Kidney tubule cell (primary cell): ENCODE data around the gene ADAMTSL3.
"Not testable (repeated sequence)": the region's sequence is repeated elsewhere in the genome, so short reads cannot be mapped to it uniquely, and the experiment has no call there.

Experiments used
- DNase-seq: peaks from one replicate; pipeline ENCODE4 v3.0.0-alpha.2; 2018; ENCODE audit warnings: low spot score

The ADAMTSL3 gene

DNA sequence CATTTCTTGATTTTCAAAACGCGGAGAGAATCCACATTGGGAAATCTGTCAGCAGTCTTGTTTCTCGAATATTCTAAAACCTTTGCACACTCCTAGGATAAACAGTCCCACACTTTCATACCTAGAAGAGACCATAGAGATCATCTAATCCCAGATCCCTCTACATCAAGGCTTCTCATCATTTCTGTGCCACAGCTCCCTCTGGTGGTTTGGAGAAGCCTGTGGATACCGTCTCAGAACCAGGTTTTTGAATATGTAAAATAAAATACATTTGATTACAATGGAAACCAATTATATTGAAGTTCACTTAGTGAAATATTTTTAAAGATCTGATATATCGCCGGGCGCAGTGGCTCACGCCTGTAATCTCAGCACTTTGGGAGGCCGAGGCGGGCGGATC, 369.7 kb downstream of the ADAMTSL3 start:
- peak; percentile 24 for DNase-seq

- DNase-seq = peak; percentile 22
Observed at GRCh38 chr15:84033793-84034553, 380.1 kb downstream of the ADAMTSL3 start.

DNA sequence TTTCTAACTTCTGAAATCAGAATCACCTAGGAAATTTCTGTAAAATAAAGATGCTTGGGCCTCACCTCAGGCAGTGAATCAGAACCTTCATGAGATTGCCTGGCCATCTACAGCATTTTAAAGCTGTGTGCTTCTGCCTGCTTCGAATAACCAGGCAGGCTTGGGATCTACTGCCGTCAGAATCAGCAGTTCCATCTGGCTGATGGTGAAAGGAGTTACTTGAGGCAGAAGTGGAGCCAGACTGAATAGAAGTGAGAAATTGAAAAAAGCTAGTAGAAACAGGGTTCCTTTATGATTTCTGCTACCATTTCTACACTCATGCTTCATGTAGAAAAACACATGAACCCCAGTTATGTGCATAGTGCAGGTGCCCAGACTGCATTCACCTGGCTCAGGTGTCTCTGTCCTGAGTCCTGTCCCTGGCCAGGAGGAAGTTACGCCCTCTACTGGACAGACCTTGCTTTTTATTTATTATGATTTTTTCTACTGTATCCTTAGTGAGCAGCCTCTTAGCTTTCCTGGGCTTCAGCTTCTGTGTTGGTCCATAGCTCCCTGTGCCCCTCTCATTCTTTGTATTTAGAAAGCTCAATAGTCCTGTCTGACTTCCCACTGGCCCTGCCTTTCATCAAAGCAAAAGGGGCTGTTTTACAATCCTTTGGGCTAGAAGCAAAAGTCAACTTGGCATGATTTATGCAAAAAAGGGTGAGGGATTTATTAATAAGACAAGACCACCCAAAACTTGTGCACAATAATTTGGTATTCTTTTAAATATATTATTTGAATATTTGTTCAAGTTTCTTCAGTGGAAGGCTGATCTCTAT, 380.9 kb downstream of the ADAMTSL3 start:
- peak; percentile 32 for DNase-seq

DNA sequence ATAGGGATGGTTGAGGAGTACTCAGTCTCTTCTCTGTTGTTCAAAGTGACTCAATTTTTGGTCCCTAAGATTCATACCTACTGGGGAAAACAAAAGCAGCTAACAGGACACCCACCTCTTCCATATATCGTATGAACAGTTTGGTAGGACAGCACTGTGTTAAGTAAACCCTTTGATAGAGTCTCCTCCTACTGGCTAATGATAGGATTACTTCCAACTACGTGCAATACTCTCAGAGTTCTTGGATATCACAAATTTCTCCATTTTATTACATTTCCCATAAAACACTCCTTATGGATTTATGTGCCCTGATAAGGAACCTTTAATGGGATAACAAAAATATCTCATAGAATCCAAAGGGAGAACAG, 381.5 kb downstream of the ADAMTSL3 start:
- DNase-seq = peak; percentile 43

DNA sequence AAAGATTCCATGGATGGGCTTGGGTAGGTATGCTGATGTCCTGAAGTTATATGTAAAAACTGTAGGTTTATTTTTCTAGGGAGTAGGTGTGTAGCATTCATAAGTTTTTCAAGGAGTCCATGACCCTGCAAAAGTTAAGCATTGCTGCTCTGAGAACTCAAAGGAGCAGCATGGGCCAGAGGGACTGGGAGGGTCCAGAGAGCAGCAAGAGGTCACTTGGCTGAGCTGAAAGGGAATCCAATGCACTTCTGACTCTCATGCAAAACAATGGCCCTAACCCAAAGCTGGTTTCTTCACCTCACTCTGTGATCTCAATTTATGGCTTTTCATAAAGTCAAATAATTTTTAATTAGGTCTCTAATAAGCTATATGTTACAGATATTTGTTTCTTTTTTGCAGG, 383.4 kb downstream of the ADAMTSL3 start:
- no peak for DNase-seq

DNA sequence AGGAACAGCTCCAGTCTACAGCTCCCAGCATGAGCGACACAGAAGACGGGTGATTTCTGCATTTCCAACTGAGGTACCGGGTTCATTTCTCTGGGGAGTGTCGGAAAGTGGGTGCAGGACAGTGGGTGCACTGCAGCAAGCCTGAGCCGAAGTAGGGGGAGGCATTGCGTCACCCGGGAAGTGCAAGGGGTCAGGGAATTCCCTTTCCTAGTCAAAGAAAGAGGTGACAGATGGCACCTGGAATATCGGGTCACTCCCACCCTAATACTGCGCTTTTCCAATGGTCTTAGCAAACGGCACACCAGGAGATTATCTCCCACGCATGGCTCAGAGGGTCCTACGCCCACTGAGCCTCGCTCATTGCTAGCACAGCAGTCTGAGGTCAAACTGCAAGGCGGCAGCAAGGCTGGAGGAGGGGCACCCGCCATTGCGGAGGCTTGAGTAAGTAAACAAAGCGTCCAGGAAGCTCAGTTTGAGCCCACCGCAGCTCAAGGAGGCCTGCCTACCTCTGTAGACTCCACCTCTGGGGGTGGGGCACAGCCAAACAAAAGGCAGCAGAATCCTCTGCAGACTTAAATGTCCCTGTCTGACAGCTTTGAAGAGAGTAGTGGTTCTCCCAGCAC, 388.6 kb downstream of the ADAMTSL3 start:
- DNase-seq = not testable (repeated sequence)

DNA sequence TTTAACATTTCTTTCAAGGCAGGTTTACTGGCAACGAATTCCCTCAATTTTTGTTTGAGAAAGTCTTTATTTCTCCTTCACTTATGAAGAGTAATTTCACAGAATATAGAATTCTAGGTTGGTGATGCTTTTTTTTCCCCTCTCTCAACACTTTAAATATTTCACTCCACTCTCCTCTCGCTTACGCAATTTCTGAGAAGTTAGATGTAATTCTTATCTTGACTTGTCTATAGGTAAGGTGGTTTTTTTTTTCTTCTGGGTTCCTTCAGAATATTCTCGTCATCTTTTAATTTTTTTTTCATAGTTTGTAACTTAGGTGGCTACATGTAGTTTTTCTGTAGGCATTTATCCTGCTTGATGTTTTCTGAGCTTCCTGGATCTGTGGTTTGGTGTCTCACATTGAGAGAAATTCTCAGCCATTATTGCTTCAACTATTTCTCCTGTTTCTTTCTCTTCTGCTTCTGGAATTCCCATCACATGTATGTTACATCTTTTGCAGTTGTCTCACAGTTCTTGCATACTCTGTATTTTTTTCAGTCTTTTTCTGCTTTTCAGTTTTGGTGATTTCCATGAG, 392.2 kb downstream of the ADAMTSL3 start:
- DNase-seq = no peak

DNA sequence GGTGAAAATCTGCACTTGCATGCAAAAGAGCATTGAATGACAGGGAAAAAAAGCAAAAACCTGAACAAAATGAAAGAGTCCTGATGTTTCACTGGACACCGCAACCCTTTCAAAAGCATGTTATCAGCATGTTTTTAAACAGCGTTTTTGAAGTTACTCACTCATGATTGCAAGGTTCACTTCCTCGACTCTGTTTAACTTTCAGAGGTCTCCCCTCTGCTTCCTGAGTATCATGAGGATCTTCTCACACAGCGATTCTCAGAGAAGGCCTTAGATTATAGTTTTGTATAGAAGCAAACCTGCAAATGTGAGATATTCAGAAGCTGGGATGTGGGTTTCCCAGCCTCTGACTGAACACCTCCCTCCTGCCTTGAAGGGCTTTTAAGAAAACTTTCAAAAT, 395.6 kb downstream of the ADAMTSL3 start:
- not testable (repeated sequence) for DNase-seq

DNA sequence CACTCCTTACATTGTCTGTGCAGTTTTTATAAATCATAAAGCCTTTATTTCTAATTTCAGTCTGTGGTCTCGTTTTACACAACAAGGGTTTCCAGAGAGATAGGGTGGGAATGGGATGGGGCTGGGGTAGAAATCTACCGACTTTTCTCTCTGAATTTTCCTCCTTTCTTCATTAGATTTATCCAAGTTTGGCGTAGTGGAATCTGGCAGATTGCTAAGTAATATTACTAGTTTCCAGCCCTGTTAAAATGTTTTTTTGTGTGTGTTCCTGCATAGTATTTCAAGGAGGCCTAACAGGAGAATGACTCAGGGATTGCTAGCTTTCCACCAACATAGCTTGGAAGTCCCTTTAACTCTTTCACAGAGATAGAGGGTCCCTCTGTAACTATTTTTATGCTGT, 396.2 kb downstream of the ADAMTSL3 start:
- no peak for DNase-seq

- not testable (repeated sequence) for DNase-seq
Observed at GRCh38 chr15:84051146-84051545, 397.2 kb downstream of the ADAMTSL3 start.

GRCh38 chr15:84054544-84054943, 400.6 kb downstream of the ADAMTSL3 start:
- not testable (repeated sequence) for DNase-seq

GRCh38 chr15:84057714-84058331, 403.9 kb downstream of the ADAMTSL3 start:
- no peak for DNase-seq

- DNase-seq = not testable (repeated sequence)
Observed at GRCh38 chr15:84063674-84064073, 409.8 kb downstream of the ADAMTSL3 start.

GRCh38 chr15:84068674-84069073, 414.8 kb downstream of the ADAMTSL3 start:
- DNase-seq = peak; percentile 34

DNA sequence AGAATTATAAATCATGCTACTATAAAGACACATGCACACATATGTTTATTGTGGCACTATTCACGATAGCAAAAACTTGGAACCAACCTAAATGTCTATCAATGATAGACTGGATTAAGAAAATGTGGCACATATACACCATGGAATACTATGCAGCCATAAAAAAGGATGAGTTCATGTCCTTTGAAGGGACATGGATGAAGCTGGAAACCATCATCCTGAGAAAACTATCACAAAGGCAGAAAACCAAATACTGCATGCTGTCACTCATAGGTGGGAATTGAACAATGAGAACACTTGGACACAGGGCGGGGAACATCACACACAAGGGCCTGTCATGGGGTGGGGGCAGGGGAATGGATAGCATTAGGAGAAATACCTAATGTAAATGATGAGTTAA, 424.1 kb downstream of the ADAMTSL3 start:
- not testable (repeated sequence) for DNase-seq

DNA sequence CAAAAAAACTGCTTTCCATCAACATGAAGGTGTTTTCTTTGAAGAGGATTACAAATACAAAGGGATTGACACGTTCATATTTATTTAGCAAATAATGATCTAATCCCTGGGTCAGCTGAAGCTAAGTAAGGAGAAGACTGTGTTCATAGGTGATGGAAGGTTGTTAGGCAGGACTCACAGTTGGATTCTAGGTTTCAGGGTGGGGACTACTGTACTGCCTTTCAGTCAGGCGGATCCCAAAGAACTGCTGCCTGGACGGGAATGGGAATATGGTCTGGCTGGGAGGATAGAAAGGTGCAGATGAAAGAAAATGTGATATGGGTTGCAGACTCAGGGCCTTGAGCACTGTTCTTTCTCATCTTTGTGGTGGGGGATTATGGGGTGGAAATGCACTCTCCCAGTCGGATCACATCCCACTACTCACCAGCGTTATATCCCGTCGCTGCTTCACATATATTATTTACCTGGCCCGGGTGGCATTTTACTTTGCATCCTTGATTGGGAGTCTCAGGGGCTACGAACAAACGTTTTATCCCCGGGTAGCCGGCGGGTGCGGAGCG, 425.5 kb downstream of the ADAMTSL3 start:
- not testable (repeated sequence) for DNase-seq

DNA sequence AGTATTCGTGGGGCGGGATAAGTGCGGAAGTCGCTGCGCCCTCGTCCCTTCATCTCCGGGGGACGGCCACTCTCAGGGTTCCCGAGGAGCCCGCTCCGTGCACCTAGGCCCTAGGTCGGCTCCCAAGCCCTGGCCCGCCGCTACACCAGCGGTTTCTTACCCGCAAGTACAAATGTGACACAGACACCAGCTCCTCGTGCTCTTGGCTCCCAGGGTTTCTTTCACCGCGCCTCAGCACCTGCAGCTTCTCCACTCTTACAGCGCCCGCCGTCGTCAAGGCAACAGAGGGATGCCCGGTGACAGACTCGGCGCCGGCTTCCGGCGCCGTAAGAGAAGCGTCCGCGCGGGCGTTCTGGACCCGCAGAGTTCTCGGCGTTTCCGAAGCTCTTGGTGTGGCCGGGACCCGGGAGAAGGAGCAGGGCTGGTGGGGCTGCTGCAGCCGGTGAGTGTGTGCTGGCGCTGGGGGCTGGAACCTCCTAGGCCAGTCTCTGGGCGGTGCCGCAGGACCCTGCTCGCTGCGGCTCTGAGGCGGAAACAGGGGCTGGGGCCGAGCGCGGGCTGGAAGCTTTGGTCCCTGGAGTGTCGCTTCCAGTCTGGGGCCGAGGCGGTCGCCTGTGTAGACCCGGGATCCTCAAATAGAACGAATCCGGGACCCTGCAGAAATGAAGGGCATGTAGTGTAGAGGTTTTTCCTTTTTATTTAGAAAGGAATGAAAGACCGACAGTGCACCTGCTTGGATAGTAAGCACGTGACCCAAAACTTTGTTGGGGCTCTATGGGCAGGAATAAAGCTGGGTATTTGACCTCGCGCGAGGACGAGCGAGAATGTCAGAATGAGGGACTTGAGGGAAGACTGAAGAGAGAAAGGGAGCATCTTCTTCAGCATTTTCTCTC, 426.2 kb downstream of the ADAMTSL3 start:
- DNase-seq = peak; percentile 60

- peak; percentile 71 for DNase-seq
Observed at GRCh38 chr15:84080778-84081084, 426.8 kb downstream of the ADAMTSL3 start.

DNA sequence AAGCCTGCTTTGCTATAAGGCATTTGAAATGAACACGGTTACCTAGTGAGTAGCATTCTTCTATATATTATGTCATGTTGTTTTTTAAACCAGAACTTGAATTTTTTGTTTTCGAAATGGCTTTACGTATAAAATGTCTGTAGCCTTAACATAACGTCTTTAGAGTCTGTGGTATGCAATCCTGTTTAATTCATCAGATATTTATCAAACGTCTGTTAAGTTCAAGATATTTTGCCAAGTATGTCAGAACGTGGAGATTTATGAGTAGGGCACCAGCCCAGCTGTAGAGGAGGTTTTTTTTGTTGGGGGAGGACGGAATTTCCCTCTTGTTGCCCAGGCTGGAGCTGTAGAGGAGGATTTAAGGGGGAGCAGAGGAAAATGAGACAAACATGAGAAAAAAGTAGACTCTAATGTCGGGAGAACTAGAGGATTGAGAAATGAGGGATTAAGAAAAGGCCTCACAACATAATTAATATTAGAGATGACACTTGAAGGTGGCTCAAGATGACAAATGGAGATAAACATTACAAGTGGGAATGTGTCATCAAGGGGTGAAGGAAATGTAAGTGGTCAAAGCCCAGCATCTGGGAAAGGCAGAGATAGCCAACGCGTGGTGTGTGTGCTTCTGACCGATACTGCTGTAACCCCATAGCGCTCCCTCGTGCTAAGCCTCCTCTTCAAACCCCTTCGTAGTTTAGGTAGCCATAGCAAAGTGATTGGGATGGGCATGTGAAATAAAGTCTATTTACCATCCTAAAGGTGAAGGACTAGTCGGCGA, 427.7 kb downstream of the ADAMTSL3 start:
- peak; percentile 5 for DNase-seq

DNA sequence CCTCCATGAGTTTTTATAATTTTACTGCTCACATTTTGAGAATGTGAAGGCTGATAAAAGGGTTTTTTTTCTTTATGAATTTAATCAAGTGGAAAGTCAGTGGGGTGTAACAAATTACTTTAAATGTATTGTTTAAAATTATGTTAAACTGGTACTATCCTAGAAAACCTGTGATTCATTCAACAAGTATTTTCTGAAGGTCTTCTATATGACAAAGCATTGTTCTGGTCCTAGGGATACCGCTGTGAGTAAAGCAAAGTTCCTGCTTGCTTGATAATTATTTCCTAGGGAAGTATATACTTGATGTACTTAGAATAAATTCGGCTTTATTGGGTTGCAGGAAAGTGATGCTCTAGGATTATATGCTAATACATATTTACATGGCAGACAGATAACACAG, 428.8 kb downstream of the ADAMTSL3 start:
- DNase-seq = peak; percentile 51
